CD4-positive, alpha-beta T cell treated with Interleukin-2 at 100 ng/mL for 4 hours (primary cell): ENCODE data around the gene HMMR.
"Not testable (repeated sequence)": the region's sequence is repeated elsewhere in the genome, so short reads cannot be mapped to it uniquely, and the experiment has no call there.

Source experiments
- DNase-seq: peaks from one replicate; pipeline ENCODE4 v3.0.0-alpha.2; 2020; ENCODE audit warnings: low spot score

HMMR gene

GRCh38 chr5:163460562-163461171 lies at the start of gene HMMR:
Gene HMMR (plus strand): TSS chr5:163460632. CDS start chr5:163460693, 61 bp downstream.
- DNase-seq: no peak

GRCh38 chr5:163415673-163416072 lies 44.8 kb upstream of the HMMR start:
- not testable (repeated sequence) for DNase-seq

GRCh38 chr5:163424836-163425235 lies 35.6 kb upstream of the HMMR start:
- DNase-seq: no peak

- DNase-seq: not testable (repeated sequence)
Measured at GRCh38 chr5:163426128-163426527, 34.3 kb upstream of the HMMR start.

- DNase-seq: no peak
Measured at GRCh38 chr5:163432544-163432943, 27.9 kb upstream of the HMMR start.

- no peak for DNase-seq
Measured at GRCh38 chr5:163433271-163433670, 27.2 kb upstream of the HMMR start.

- no peak for DNase-seq
Measured at GRCh38 chr5:163434401-163434866, 26.0 kb upstream of the HMMR start.

GRCh38 chr5:163436515-163436914 lies 23.9 kb upstream of the HMMR start:
- no peak for DNase-seq

GRCh38 chr5:163437011-163437308 lies 23.5 kb upstream of the HMMR start:
- DNase-seq: no peak

GRCh38 chr5:163437309-163438182 lies 22.9 kb upstream of the HMMR start, which contains the start of gene CCNG1:
Gene CCNG1 (plus strand): TSS chr5:163437595. CDS start chr5:163439257, 1,662 bp downstream.
- DNase-seq: peak; percentile 93

- DNase-seq: no peak
Measured at GRCh38 chr5:163439092-163439425, 21.4 kb upstream of the HMMR start.

- DNase-seq: no peak
Measured at GRCh38 chr5:163440954-163441353, 19.5 kb upstream of the HMMR start.

GRCh38 chr5:163444526-163444925 lies 15.9 kb upstream of the HMMR start:
- no peak for DNase-seq

GRCh38 chr5:163445345-163445744 lies 15.1 kb upstream of the HMMR start:
- no peak for DNase-seq

- no peak for DNase-seq
Measured at GRCh38 chr5:163447191-163447590, 13.2 kb upstream of the HMMR start.

GRCh38 chr5:163447875-163448274 lies 12.6 kb upstream of the HMMR start:
- no peak for DNase-seq

GRCh38 chr5:163448491-163448890 lies 11.9 kb upstream of the HMMR start:
- no peak for DNase-seq

GRCh38 chr5:163451489-163451888 lies 8.9 kb upstream of the HMMR start:
- no peak for DNase-seq

GRCh38 chr5:163453705-163454104 lies 6.7 kb upstream of the HMMR start:
- no peak for DNase-seq

- DNase-seq: not testable (repeated sequence)
Measured at GRCh38 chr5:163455406-163455805, 5.0 kb upstream of the HMMR start.

- no peak for DNase-seq
Measured at GRCh38 chr5:163456029-163456589, 4.3 kb upstream of the HMMR start.

- no peak for DNase-seq
Measured at GRCh38 chr5:163456840-163457239, 3.6 kb upstream of the HMMR start.

- peak; percentile 14 for DNase-seq
Measured at GRCh38 chr5:163458778-163459385, 1.6 kb upstream of the HMMR start.
